Neural cell (in vitro differentiated cells): ENCODE results near the gene ASPA.

Experiments
- CTCF ChIP-seq: fragments of 450-650 bp; IDR thresholded peaks from 2 replicates; pipeline ENCODE4 v1.5.1; 2014; ENCODE audit warnings: antibody characterized with exemption, mild to moderate bottlenecking, moderate library complexity; ENCODE audit not compliant: poor library complexity, severe bottlenecking
- POLR2AphosphoS5 ChIP-seq: IDR thresholded peaks from 2 replicates; pipeline ENCODE4 v1.6.1; 2012
- REST ChIP-seq: IDR thresholded peaks from 2 replicates; pipeline ENCODE4 v1.6.1; 2012; ENCODE audit warnings: borderline replicate concordance

DNA sequence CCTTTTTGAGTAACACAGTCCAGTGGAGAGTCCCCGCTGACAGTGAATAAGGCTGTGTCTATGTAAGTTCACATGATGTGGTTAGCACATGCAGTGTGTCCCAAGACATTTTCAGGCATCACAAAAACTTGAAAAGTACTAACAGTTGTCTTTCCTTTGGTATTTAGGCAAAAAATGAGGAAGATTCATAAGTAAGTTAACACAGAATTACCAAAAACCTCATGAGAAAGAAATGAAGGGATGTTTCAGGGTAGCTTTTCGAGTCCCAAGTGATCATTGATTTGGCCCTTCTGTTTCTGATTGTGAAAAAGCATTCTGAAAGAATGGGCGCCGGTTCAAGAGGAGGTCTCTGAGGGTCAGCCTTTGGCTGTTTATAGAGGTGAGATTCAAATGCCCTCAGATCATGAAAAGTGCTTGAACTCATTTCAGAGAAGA lies 529 bp upstream of the ASPA start:
- no peak for TF ChIP-seq REST
- TF ChIP-seq POLR2AphosphoS5 = no peak
- TF ChIP-seq CTCF = no peak
